Measurements from ENCODE around the gene AMZ2. TPM values are rescaled to one million over a fixed set of nuclear protein-coding genes. Genes with fewer than 3 reads are reported as not detected.
"Not testable (repeated sequence)": the region's sequence is repeated elsewhere in the genome, so short reads cannot be mapped to it uniquely, and the experiment has no call there.

The AMZ2 gene
- polyA plus RNA-seq, 3 donors, result 74.0 to 80.2 (median 80.0) TPM

- no peak for DNase-seq
Observed at GRCh38 chr17:68277807-68278206, 30.0 kb downstream of the AMZ2 start.

DNA sequence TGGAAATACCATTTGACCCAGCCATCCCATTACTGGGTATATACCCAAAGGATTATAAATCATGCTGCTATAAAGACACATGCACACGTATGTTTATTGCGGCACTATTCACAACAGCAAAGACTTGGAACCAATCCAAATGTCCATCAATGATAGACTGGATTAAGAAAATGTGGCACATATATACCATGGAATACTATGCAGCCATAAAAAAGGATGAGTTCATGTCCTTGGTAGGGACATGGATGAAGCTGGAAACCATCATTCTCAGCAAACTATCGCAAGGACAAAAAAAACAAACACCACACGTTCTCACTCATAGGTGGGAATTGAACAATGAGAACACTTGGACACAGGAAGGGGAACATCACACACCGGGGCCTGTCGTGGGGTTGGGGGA, 34.1 kb downstream of the AMZ2 start:
- not testable (repeated sequence) for DNase-seq

GRCh38 chr17:68288375-68288774, 40.5 kb downstream of the AMZ2 start:
- no peak for DNase-seq

GRCh38 chr17:68288804-68289203, 41.0 kb downstream of the AMZ2 start:
- no peak for DNase-seq

GRCh38 chr17:68289473-68289872, 41.6 kb downstream of the AMZ2 start:
- DNase-seq, result no peak

GRCh38 chr17:68289936-68290267, 42.1 kb downstream of the AMZ2 start:
- no peak for DNase-seq

DNA sequence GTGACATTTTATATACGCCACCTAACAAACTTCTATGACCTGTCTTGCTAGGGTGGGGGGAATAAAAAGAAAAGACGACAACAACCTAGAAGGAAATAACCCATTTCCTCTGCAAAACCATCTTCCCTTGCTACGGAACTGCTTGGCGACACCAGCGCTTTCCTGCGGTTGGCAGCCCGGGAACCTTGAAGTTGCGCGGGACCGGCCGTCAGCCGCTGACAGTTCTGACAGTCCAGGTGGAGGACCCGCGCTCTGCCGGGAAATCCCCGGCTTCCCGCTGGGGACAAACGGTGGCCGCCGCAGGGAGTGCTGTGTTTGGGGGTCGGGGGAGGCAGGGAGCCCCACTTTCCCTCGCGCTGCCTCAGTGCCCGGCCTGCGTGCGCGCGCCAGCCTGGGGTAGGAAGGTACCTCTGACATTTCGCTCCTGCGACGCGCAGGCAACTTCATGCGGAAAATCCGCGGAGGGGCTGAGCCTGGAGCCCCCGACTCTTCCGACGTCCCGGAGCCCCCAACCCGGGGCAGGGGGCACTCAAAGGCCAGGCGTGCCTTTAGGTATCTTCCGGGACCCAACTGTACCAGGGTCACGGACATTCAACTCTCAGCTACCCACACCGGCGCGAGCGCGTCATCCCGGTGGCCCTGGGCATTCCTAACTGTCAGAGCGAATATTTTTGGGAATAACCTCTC, 42.6 kb downstream of the AMZ2 start:
- no peak for DNase-seq

GRCh38 chr17:68290955-68291835, 43.4 kb downstream of the AMZ2 start, which contains the start of the genes ARSG and SLC16A6:
Gene ARSG (plus strand): TSS chr17:68291495. CDS start chr17:68307494, 15,999 bp downstream.
Gene SLC16A6 (minus strand): TSS chr17:68291127. CDS start chr17:68278320, 12,807 bp downstream.
- DNase-seq, result peak; percentile 71

GRCh38 chr17:68291836-68292688, 44.2 kb downstream of the AMZ2 start:
- peak; percentile 74 for DNase-seq

DNA sequence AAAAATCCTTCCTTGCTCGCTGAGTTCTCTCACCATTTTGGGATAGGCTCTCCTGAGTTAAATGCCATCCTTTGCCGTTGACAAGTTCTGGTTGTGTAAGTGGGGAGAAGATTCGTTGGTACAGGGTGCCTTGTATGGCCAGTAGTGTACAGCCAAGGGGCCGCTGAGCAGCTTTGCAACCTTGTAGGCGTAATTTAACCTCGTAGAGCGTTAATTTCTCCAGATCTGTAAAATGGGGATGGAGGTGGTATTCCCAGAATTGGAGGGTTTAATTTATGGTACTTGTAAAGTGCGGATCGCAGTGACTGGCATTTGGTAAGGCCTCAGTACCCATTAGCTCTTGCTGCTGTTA, 44.8 kb downstream of the AMZ2 start:
- DNase-seq, result no peak

DNA sequence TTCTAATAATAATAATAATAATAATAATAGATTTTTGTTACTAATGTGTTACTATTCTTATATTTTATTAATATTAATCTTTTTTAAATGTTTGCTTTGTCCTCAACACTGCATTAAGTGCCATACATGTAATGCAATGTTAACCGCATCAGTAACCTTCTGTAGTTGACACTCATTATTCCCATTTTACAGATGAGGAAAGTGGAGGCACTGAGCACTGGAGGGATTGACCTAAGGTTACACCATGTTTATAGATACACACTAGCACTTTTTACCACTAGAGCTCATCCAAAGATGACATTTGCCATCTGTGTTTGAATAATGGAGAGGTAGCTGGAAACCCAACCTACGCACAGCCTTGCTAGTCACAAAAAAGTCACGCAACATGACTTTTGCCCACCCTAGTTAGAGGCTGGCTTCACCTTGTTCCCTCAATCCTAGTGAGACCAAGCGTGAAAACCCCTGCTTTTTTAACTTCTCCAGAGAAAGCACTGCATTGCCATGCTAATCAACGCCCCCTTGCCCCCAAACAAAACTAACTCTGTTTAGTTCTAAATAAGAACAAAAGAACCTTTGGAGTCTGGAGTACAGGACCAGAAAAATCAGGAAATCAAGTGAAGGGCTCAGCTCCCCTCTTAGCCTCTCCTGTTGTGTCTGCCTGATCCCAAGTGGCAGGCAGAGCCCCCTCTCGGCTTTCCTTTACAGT, 45.8 kb downstream of the AMZ2 start:
- no peak for DNase-seq

DNA sequence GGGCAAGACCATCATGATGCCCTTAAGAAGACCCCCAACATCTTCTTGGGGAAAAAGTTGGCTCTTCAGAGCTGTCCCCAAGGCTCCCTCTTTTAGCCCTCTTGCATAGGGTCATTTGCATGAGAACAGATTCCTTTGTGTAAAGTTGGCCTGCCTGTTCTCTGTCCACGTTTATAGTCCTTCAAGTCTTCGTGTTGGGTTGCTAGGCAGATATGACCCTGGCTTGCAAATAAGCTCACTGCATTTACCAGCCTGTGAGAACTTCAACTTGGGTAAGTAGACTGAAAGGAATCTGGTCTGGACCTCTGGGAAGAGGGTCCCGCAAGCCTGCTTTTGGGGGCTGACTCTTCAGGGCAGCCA, 46.3 kb downstream of the AMZ2 start:
- DNase-seq, result no peak

DNA sequence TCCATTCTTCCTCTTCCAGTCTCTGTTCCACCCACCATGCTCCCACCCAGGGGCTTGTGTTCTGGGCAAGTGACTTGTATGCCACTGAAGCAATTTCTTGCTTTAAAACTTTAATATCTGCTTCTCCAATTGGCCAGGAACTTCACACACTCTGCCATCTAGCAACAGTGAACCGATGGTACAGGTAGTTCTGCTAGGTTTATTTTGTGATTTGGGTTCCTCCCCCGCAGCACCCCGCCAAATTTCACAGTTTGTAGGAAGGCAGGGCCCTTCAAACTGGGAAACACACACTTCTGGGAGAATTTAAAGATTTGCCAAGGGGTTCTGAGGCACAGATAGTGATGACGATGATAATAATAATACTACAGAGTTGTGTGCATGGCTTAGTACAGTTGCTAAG, 46.8 kb downstream of the AMZ2 start:
- no peak for DNase-seq

DNA sequence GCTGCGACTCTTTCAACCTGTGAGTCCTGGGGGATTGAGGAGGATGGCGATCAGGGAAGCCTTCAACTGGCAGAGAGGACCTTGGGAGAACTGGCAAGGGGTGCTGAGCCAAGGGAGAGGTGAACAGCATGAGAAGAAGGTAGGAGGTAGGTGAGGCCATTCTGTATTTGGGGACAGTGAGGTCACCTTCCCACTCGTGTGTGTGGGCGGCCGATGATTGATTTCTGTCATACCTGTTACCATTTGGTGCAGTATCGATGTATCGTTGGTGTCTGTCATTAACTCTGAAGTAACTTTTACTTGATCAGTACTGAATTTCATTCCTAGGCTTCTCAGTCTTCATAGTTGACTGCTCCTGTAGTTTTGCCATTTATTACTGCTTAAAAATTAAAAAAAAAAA, 47.2 kb downstream of the AMZ2 start:
- no peak for DNase-seq

DNA sequence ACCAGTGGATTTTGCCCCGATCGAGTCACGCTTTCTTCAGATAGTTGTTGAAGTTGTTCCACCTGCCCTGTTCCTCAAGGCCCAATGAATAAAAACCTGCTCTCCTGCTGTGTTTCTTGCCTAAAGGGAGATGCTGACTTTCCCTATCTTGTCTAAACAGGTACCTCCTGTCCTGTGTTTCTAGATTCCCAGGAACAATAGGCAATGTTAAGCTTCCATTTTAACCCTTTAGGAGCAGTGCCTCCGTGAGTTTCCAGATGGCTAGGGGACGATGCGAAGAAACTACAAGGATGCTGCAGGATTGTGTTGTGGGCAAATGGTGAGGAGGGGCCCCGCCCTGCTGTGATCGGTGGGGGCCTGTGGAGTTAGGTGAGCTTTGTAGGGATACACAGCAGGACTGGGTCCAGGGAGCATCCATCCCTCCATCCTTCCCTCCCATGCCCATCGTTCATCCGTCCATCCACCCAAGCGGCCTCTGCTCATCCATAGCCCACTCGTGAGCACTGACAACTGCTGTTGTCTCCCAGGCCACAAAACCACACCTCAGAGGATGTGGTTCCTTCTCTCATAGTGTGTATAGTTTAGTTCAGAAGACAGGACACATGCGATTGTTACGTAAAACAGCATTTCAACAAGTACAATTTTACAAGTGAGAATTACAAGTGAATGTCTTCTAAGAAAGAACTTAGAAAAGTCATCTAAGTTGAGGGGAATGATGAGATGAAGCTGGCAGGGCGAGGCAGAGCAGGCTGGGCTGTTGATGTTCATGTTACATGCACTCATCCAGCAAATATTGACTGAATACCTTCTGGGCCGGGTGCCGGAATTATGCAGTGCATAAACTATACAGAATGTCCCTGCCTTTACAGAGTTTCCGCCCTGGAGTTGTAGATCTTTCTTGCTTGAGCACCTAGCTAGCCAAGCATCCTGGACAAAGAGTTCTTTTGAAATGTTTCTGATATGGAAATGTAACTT, 48.7 kb downstream of the AMZ2 start:
- DNase-seq, result no peak

DNA sequence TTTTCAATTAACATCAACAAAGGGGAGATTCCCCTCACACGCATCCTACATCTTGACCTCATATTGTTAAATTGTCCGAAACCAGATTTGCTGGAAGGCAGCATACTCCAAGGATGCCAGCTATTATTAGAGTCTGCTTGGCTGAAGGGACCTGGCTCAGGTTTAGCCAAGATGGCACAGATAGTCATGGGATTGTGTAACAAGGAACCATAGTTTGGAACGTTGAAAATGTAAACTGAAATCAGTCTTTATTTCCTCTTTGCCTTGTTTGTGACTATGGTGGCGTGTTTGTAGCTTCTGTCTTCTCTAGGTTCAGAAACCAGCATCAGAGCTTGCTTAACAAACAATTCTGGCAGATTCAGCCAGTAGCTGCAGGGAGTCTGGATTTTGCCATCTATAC, 49.4 kb downstream of the AMZ2 start:
- DNase-seq, result no peak

GRCh38 chr17:68298601-68299000, 50.8 kb downstream of the AMZ2 start:
- DNase-seq, result no peak

- DNase-seq, result no peak
Observed at GRCh38 chr17:68299817-68300216, 52.0 kb downstream of the AMZ2 start.

DNA sequence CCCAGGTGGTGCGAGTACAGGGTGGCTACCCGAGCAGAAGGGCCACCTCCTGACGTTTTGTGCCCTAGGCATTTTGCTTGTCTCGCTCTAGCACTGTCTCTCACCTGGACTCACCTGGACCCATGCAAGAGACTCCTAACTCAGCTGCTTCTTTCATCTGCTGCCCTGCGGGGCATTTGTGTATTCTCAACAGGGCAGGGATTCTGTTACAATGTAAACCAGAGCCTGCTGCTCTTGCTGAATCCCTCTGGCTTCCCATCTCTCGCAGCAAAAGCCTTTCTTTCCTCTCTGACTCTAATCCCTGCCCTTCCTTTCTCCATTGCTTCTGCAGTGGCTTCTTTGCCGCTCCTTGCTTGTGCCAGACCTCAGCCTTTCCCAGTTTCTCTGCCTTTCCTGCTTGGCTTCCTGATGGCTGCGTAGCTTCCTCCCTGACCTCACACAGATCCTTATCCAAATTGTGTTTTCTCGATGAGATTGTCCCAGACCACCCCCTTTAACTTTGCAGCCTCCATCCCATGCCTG, 53.7 kb downstream of the AMZ2 start:
- no peak for DNase-seq

- no peak for DNase-seq
Observed at GRCh38 chr17:68302066-68302564, 54.3 kb downstream of the AMZ2 start.

Measured in renal pelvis (tissue), 4 donors.